NB4 (cell line): ENCODE data around the gene COPZ1.

Source experiments
- CTCF ChIP-seq: IDR thresholded peaks from one replicate; pipeline ENCODE4 v1.5.1; 2012; ENCODE audit warnings: low read depth, low read length
- POLR2A ChIP-seq: IDR thresholded peaks from 2 replicates; pipeline ENCODE4 v1.6.1; 2011; ENCODE audit warnings: mild to moderate bottlenecking; ENCODE audit not compliant: insufficient read length; ENCODE audit errors: extremely low read depth

- TF ChIP-seq CTCF (no peak), POLR2A (no peak)
Observed at GRCh38 chr12:54386403-54387113, 61.6 kb downstream of the COPZ1 start.
